RWPE1 (cell line): ENCODE measurements around the gene AGRP.

Experiments used
- CTCF ChIA-PET: fragments of 350-600 bp; sonication (Branson Sonifier 250); formaldehyde crosslinking; extraction: SDS; loops from one replicate; lab custom pipeline; 2021; lab: Yijun Ruan, JAX
- POLR2A ChIA-PET: fragments of 400-600 bp; formaldehyde crosslinking; extraction: SDS; loops from one replicate; lab custom pipeline; 2020; ENCODE audit warnings: antibody characterized with exemption; ENCODE audit not compliant: low non-redundant PET; lab: Yijun Ruan, JAX
- DNase-seq: peaks from one replicate; pipeline ENCODE4 v3.0.0; 2012; ENCODE audit warnings: low spot score
- H3K27ac ChIP-seq: fragments of 450-650 bp; 2 replicates; pipeline ENCODE4 v1.5.1; 2017
- CTCF ChIP-seq: fragments of 450-650 bp; conservative IDR thresholded peaks from 2 replicates; pipeline ENCODE4 v1.5.1; 2017; ENCODE audit warnings: low read depth, mild to moderate bottlenecking

The AGRP gene

GRCh38 chr16:67483150-67483549, at the start of gene AGRP:
Gene AGRP, minus strand, starts transcription at chr16:67483547. Its CDS starts 149 bp downstream, at chr16:67483398.
- DNase-seq: no peak
- CTCF ChIA-PET: interaction anchor here (0.5 kb wide), 1 partner anchor 42 kb away, joined by 3 read pairs; no protein-coding TSS in a partner anchor
- H3K27ac ChIP-seq: peak within 1 kb of the TSS; percentile 83
- TF ChIP-seq CTCF: no peak
- POLR2A ChIA-PET: no interaction called here

- no peak for TF ChIP-seq CTCF
- H3K27ac ChIP-seq: peak overlapping the region; percentile 84
- ChIA-PET CTCF (interaction anchor here (0.9 to 2.2 kb wide), 2 partner anchors 10 to 16 kb away, joined by 4 to 7 read pairs; no protein-coding TSS in a partner anchor), POLR2A (interaction anchor here (0.6 kb wide), 1 partner anchor 12 kb away, joined by 3 read pairs; no protein-coding TSS in a partner anchor)
- DNase-seq: no peak
These were observed 47.9 kb upstream of the AGRP start for GRCh38 chr16:67531247-67531646.

- CTCF ChIA-PET: interaction anchor here (0.5 to 2.2 kb wide), 4 partner anchors 9 to 353 kb away, joined by 3 to 8 read pairs (median 6); no protein-coding TSS in a partner anchor
- POLR2A ChIA-PET: interaction anchor here (0.6 kb wide), 1 partner anchor 132 kb away, joined by 3 read pairs; no protein-coding TSS in a partner anchor
- H3K27ac ChIP-seq: peak overlapping the region; percentile 84
- TF ChIP-seq CTCF: no peak
- no peak for DNase-seq
These were observed 46.9 kb upstream of the AGRP start for GRCh38 chr16:67530013-67530939.

- POLR2A ChIA-PET: interaction anchor here (0.6 kb wide), 2 partner anchors 32 to 134 kb away, joined by 3 read pairs; no protein-coding TSS in a partner anchor
- no peak for DNase-seq
- TF ChIP-seq CTCF: no peak
- H3K27ac ChIP-seq: peak overlapping the region; percentile 84
- CTCF ChIA-PET: interaction anchor here (2.1 to 2.2 kb wide), 2 partner anchors 8 to 17 kb away, joined by 7 to 8 read pairs; no protein-coding TSS in a partner anchor
These were observed 46.2 kb upstream of the AGRP start for GRCh38 chr16:67529582-67530012.

- no peak for TF ChIP-seq CTCF
- ChIA-PET POLR2A (interaction anchor here (0.6 kb wide), 2 partner anchors 33 to 135 kb away, joined by 3 read pairs; no protein-coding TSS in a partner anchor), CTCF (interaction anchor here (0.9 to 2.2 kb wide), 3 partner anchors 8 to 96 kb away, joined by 3 to 8 read pairs (median 7); no protein-coding TSS in a partner anchor)
- DNase-seq: peak; percentile 63
- H3K27ac ChIP-seq: peak overlapping the region; percentile 84
These were observed 45.7 kb upstream of the AGRP start for GRCh38 chr16:67528870-67529581.
